SK-N-SH (cell line): ENCODE results near the gene ARID4A. TPM values are rescaled to one million over a fixed set of nuclear protein-coding genes. Genes with fewer than 3 reads are reported as not detected.

ENCODE experiments used
- CTCF ChIA-PET: fragments of 300-600, 350-600 bp; formaldehyde crosslinking; extraction: SDS; loops from one replicate; lab custom pipeline; 2021; lab: Yijun Ruan, JAX
- POLR2A ChIA-PET: fragments of 350-600 bp; sonication (Branson Sonifier 250); formaldehyde crosslinking; extraction: SDS; loops from one replicate; lab custom pipeline; 2020; ENCODE audit warnings: antibody characterized with exemption, inconsistent platforms; lab: Yijun Ruan, JAX
- DNase-seq: peaks from one replicate; pipeline ENCODE4 v3.0.0; 2012
- H2AFZ ChIP-seq: fragments of 200-600 bp; sonication (generic); 2 replicates; pipeline ENCODE4 v1.8.1; 2016; ENCODE audit warnings: antibody characterized with exemption, mild to moderate bottlenecking, low read depth
- H3F3A ChIP-seq: fragments of 200-600 bp; sonication (generic); replicated peaks from 2 replicates; pipeline ENCODE3; 2016; ENCODE audit warnings: antibody characterized with exemption, mild to moderate bottlenecking; ENCODE audit not compliant: insufficient read depth
- H3K27ac ChIP-seq, 2 experiments: fragments of 200-500 bp in 1 of 2; fragments of 200-600 bp in 1 of 2; sonication (Bioruptor generic) in 1 of 2; sonication (generic), shearing (Covaris generic) in 1 of 2; 2 replicates each; pipeline versions ENCODE4 v1.5.1 to v1.6.1; 2014 to 2016; ENCODE audit warnings: low read depth in 2 of 2, inconsistent platforms in 1 of 2, low read length in 1 of 2, mild to moderate bottlenecking in 1 of 2, mixed read lengths in 1 of 2
- H3K27me3 ChIP-seq: fragments of 200-600 bp; sonication (generic), shearing (Covaris generic); 2 replicates; pipeline ENCODE4 v1.6.1; 2016; ENCODE audit warnings: mixed run types; ENCODE audit not compliant: insufficient read depth
- H3K36me3 ChIP-seq, 2 experiments: fragments of 200-500 bp in 1 of 2; fragments of 200-600 bp in 1 of 2; sonication (Bioruptor generic) in 1 of 2; sonication (generic) in 1 of 2; replicated peaks in 1 of 2; 2 replicates each; pipeline versions ENCODE3 to v1.5.1; 2014 to 2016; ENCODE audit warnings: low read length in 1 of 2, mild to moderate bottlenecking in 1 of 2; ENCODE audit not compliant: insufficient read depth in 2 of 2, control insufficient read depth in 1 of 2
- H3K4me1 ChIP-seq, 2 experiments: fragments of 200-500 bp in 1 of 2; fragments of 200-600 bp in 1 of 2; sonication (Bioruptor generic) in 1 of 2; sonication (generic), shearing (Covaris generic) in 1 of 2; 2 replicates each; pipeline versions ENCODE4 v1.5.1 to v1.6.1; 2014 to 2016; ENCODE audit warnings: low read depth in 1 of 2, low read length in 1 of 2, mixed run types in 1 of 2; ENCODE audit not compliant: insufficient read depth in 2 of 2, control insufficient read depth in 1 of 2
- H3K4me2 ChIP-seq: fragments of 200-600 bp; sonication (generic), shearing (Covaris generic); 2 replicates; pipeline ENCODE4 v1.6.1; 2017; ENCODE audit warnings: mixed run types
- H3K4me3 ChIP-seq, 2 experiments: fragments of 200-500 bp in 1 of 2; fragments of 200-600 bp in 1 of 2; sonication (Bioruptor generic) in 1 of 2; sonication (generic), shearing (Covaris generic) in 1 of 2; 2 replicates each; pipeline versions ENCODE4 v1.5.1 to v1.8.1; 2014 to 2016; ENCODE audit warnings: low read depth in 2 of 2, inconsistent platforms in 1 of 2, low read length in 1 of 2, mild to moderate bottlenecking in 1 of 2, mixed read lengths in 1 of 2, moderate library complexity in 1 of 2
- H3K79me2 ChIP-seq: fragments of 200-600 bp; sonication (generic); 2 replicates; pipeline ENCODE4 v1.8.1; 2017; ENCODE audit warnings: mild to moderate bottlenecking; ENCODE audit not compliant: insufficient read depth
- H3K9ac ChIP-seq: fragments of 200-600 bp; sonication (generic); 2 replicates; pipeline ENCODE4 v1.6.1; 2017; ENCODE audit warnings: mixed run types
- H3K9me2 ChIP-seq: fragments of 200-600 bp; sonication (generic); 2 replicates; pipeline ENCODE4 v1.6.1; 2017; ENCODE audit warnings: mixed run types
- H3K9me3 ChIP-seq: fragments of 200-600 bp; sonication (generic); 2 replicates; pipeline ENCODE4 v1.6.1; 2017; ENCODE audit warnings: mixed run types, mild to moderate bottlenecking, moderate library complexity
- H4K20me1 ChIP-seq: fragments of 200-600 bp; sonication (generic); 2 replicates; pipeline ENCODE4 v1.6.1; 2017; ENCODE audit warnings: mild to moderate bottlenecking, mixed run types; ENCODE audit not compliant: insufficient read depth
- CHD2 ChIP-seq: fragments of 150-350 bp; IDR thresholded peaks from 2 replicates; pipeline ENCODE4 v1.6.1; 2018; ENCODE audit warnings: low read length; ENCODE audit not compliant: partially characterized antibody
- ELF1 ChIP-seq: IDR thresholded peaks from 2 replicates; pipeline ENCODE4 v1.4.0; 2012
- EZH2phosphoT487 ChIP-seq: fragments of 200-600 bp; sonication (generic); IDR thresholded peaks from 2 replicates; pipeline ENCODE4 v1.6.1; 2017; ENCODE audit warnings: low read depth, mixed run types, mild to moderate bottlenecking, antibody characterized with exemption, moderate library complexity, borderline replicate concordance
- FOXM1 ChIP-seq: IDR thresholded peaks from 2 replicates; pipeline ENCODE4 v1.4.0; 2012; ENCODE audit warnings: low read depth, mild to moderate bottlenecking
- GABPA ChIP-seq: IDR thresholded peaks from 2 replicates; pipeline ENCODE4 v1.4.0; 2012; ENCODE audit warnings: low read depth, mild to moderate bottlenecking
- JUND ChIP-seq: IDR thresholded peaks from 2 replicates; pipeline ENCODE4 v1.4.0; 2012
- MEF2A ChIP-seq: IDR thresholded peaks from 2 replicates; pipeline ENCODE4 v1.4.0; 2012; ENCODE audit warnings: low read depth, borderline replicate concordance
- MXI1 ChIP-seq: IDR thresholded peaks from 2 replicates; pipeline ENCODE4 v1.6.1; 2012; ENCODE audit warnings: mild to moderate bottlenecking, low read depth, low read length, improper control_type of control experiment
- NFIC ChIP-seq: IDR thresholded peaks from 2 replicates; pipeline ENCODE4 v1.4.0; 2012; ENCODE audit warnings: borderline replicate concordance
- RAD21 ChIP-seq: IDR thresholded peaks from 2 replicates; pipeline ENCODE4 v1.6.1; 2012; ENCODE audit warnings: mild to moderate bottlenecking, low read length
- RCOR1 ChIP-seq: fragments of 150-350 bp; IDR thresholded peaks from 2 replicates; pipeline ENCODE4 v1.6.1; 2017; ENCODE audit warnings: antibody characterized with exemption, low read length
- RFX5 ChIP-seq: IDR thresholded peaks from 2 replicates; pipeline ENCODE4 v1.6.1; 2012; ENCODE audit warnings: mild to moderate bottlenecking, improper control_type of control experiment, low read length
- SIN3A ChIP-seq: IDR thresholded peaks from 2 replicates; pipeline ENCODE4 v1.6.1; 2012; ENCODE audit warnings: low read depth, mild to moderate bottlenecking, low read length, moderate library complexity, borderline replicate concordance
- TAF1 ChIP-seq: IDR thresholded peaks from 2 replicates; pipeline ENCODE4 v1.6.1; 2012; ENCODE audit warnings: low read depth, mild to moderate bottlenecking, low read length, moderate library complexity, borderline replicate concordance
- TEAD4 ChIP-seq: IDR thresholded peaks from 2 replicates; pipeline ENCODE4 v1.4.0; 2012; ENCODE audit warnings: mild to moderate bottlenecking, borderline replicate concordance; ENCODE audit not compliant: insufficient read depth
- WGBS: methylation state at CpG from one replicate; pipeline ENCODE4 v1.1.6; 2017; ENCODE audit warnings: low lambda C conversion rate; 5-methylcytosine and 5-hydroxymethylcytosine counted together
- polyA plus RNA-seq, 3 experiments: library from polyadenylated mRNA; depleted of rRNA; stranded (reverse); fragments of >200 nt; gene quantifications; 2 replicates each; pipeline ENCODE4 v1.2.3, GENCODE V29; 2012
- TF ChIP-seq, protein P1 (sequence below): fragments of 200-600 bp; sonication (generic); IDR thresholded peaks from 2 replicates; pipeline ENCODE4 v1.6.1; 2017; ENCODE audit warnings: antibody characterized with exemption, mild to moderate bottlenecking, moderate library complexity
- TF ChIP-seq, protein P2 (sequence below): IDR thresholded peaks from 2 replicates; pipeline ENCODE4 v1.4.0; 2012; ENCODE audit warnings: low read depth, borderline replicate concordance
- TF ChIP-seq, protein P3 (sequence below): IDR thresholded peaks from 2 replicates; pipeline ENCODE4 v1.4.0; 2012; ENCODE audit warnings: low read depth, borderline replicate concordance

The ARID4A gene
- polyA plus RNA-seq, 1 of the 3 experiments (the other 2 are of a cell fraction), result 4.6 TPM

DNA sequence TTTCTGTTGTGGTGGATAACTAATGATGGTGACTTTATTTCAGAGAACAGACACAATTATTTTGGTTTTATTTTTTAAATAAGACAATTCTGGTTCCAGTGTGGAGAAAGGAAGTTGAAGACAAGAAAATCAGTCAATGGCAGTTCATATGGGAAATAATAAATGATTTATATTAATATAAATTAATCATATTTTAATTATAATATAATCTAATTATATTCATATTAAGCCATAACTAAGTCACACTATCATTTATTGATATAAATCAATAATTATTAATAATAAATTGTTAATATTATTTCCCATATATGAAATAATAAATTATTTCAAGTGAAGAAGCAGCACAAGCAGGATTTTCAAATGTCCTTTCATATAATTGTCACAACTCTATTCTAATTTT is 100.1 kb downstream of the ARID4A start:
- Histone ChIP-seq H3K9me3 (no peaks in the 10 kb centered on the region), H3K79me2 (no peaks in the 10 kb centered on the region), H3F3A (peaks cover 3% of the 10 kb centered on the region), H3K27ac (no peak overlapping the region), H3K9me2 (no peaks in the 10 kb centered on the region), H3K4me3 (no peak overlapping the region), H3K4me2 (no peak overlapping the region), H4K20me1 (no peaks in the 10 kb centered on the region), H3K9ac (no peak overlapping the region), H3K4me1 (peaks cover 0 to 6% of the 10 kb centered on the region in 2 experiments; a peak in 1 of 4 replicates), H2AFZ (no peak overlapping the region), H3K27me3 (no peaks in the 10 kb centered on the region), H3K36me3 (no peaks in the 10 kb centered on the region)
- no peak for DNase-seq
- CTCF ChIA-PET, result no interaction called here
- POLR2A ChIA-PET, result no interaction called here
- TF ChIP-seq RCOR1 (no peak), TEAD4 (no peak), NFIC (no peak), TAF1 (no peak), ELF1 (no peak), MXI1 (no peak)
- TF ChIP-seq, protein P1, sequence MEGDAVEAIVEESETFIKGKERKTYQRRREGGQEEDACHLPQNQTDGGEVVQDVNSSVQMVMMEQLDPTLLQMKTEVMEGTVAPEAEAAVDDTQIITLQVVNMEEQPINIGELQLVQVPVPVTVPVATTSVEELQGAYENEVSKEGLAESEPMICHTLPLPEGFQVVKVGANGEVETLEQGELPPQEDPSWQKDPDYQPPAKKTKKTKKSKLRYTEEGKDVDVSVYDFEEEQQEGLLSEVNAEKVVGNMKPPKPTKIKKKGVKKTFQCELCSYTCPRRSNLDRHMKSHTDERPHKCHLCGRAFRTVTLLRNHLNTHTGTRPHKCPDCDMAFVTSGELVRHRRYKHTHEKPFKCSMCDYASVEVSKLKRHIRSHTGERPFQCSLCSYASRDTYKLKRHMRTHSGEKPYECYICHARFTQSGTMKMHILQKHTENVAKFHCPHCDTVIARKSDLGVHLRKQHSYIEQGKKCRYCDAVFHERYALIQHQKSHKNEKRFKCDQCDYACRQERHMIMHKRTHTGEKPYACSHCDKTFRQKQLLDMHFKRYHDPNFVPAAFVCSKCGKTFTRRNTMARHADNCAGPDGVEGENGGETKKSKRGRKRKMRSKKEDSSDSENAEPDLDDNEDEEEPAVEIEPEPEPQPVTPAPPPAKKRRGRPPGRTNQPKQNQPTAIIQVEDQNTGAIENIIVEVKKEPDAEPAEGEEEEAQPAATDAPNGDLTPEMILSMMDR, result no peak

DNA sequence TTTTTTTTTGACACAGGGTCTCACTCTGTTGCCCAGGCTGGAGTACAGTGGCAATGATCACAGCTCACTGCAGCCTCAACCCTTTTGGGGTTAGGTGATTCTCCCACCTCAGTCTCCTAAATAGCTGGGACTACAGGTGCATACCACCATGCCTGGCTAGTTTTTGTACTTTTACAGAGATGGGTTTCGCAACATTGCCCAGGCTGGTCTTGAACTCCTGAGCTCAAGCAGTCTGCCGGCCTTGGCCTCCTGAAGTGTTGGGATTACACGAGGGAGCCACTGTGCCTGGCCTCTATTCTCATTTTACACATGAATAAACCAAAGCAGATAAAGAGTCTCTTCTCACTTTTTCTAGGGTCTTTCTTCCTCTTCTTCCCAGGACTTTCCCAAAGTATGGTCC is 100.5 kb downstream of the ARID4A start:
- no peaks in the 10 kb centered on the region for H3K36me3 ChIP-seq
- no peak overlapping the region for H3K27ac ChIP-seq
- H3K9me3 ChIP-seq, result no peaks in the 10 kb centered on the region
- H3K9me2 ChIP-seq, result no peaks in the 10 kb centered on the region
- TF ChIP-seq, protein P2, sequence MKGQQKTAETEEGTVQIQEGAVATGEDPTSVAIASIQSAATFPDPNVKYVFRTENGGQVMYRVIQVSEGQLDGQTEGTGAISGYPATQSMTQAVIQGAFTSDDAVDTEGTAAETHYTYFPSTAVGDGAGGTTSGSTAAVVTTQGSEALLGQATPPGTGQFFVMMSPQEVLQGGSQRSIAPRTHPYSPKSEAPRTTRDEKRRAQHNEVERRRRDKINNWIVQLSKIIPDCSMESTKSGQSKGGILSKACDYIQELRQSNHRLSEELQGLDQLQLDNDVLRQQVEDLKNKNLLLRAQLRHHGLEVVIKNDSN, result no peak
- no peaks in the 10 kb centered on the region for H4K20me1 ChIP-seq
- H3K79me2 ChIP-seq, result no peaks in the 10 kb centered on the region
- 88% methylated on average over 3 of the region's 3 CpGs for WGBS
- H3K4me3 ChIP-seq, result no peak overlapping the region
- ChIA-PET POLR2A (no interaction called here), CTCF (interaction anchor here (0.6 kb wide), 1 partner anchor 124 kb away, joined by 3 read pairs; no protein-coding TSS in a partner anchor)
- no peaks in the 10 kb centered on the region for H3K27me3 ChIP-seq
- DNase-seq, result no peak
- H3K9ac ChIP-seq, result no peak overlapping the region
- H3F3A ChIP-seq, result peaks cover 3% of the 10 kb centered on the region
- H3K4me1 ChIP-seq, result peaks cover 0 to 6% of the 10 kb centered on the region in 2 experiments; a peak in 1 of 4 replicates
- no peak overlapping the region for H2AFZ ChIP-seq
- no peak overlapping the region for H3K4me2 ChIP-seq

DNA sequence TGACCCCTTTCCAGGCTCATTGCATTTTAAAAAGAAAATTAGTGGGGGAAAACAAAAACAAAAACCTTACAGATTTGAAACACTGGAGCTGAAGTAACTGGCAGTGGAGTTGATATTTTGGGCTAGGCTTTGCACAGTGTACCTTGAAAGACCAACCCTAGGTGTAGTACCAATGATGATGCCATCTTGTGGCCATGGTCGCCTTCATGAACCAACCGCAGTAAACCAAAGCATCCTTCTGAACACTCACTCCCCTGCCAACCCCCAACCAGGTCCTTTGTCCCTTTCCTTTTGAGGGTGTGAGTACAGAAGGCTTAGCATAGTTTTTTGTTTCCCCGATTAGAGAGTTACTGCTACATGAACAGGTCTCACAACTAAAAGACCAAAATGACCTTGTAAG is 103.2 kb downstream of the ARID4A start:
- WGBS, result 85% methylated on average over 3 of the region's 3 CpGs
- Histone ChIP-seq H3K4me2 (no peak overlapping the region), H3K4me3 (no peak overlapping the region), H3K36me3 (peaks cover 0 to 4% of the 10 kb centered on the region in 2 experiments), H3K9ac (no peak overlapping the region), H3F3A (peaks cover 3% of the 10 kb centered on the region), H3K79me2 (no peaks in the 10 kb centered on the region), H3K27me3 (no peaks in the 10 kb centered on the region), H3K9me3 (no peaks in the 10 kb centered on the region), H3K4me1 (no peaks in the 10 kb centered on the region), H3K27ac (no peak overlapping the region), H2AFZ (no peak overlapping the region), H4K20me1 (no peaks in the 10 kb centered on the region), H3K9me2 (no peaks in the 10 kb centered on the region)
- POLR2A ChIA-PET, result no interaction called here
- TF ChIP-seq ELF1 (no peak), FOXM1 (no peak), NFIC (no peak), SIN3A (no peak), JUND (no peak), RFX5 (no peak), MEF2A (no peak), EZH2phosphoT487 (no peak), CHD2 (no peak), GABPA (no peak), RAD21 (no peak)
- TF ChIP-seq, protein P3, sequence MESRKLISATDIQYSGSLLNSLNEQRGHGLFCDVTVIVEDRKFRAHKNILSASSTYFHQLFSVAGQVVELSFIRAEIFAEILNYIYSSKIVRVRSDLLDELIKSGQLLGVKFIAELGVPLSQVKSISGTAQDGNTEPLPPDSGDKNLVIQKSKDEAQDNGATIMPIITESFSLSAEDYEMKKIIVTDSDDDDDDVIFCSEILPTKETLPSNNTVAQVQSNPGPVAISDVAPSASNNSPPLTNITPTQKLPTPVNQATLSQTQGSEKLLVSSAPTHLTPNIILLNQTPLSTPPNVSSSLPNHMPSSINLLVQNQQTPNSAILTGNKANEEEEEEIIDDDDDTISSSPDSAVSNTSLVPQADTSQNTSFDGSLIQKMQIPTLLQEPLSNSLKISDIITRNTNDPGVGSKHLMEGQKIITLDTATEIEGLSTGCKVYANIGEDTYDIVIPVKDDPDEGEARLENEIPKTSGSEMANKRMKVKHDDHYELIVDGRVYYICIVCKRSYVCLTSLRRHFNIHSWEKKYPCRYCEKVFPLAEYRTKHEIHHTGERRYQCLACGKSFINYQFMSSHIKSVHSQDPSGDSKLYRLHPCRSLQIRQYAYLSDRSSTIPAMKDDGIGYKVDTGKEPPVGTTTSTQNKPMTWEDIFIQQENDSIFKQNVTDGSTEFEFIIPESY, result no peak
- TF ChIP-seq, protein P2, result no peak
- no peak for DNase-seq
- CTCF ChIA-PET, result no interaction called here
